Thyroid gland (tissue), 4 donors: ENCODE results near the gene C6orf141. TPM values are rescaled to one million over a fixed set of nuclear protein-coding genes. Genes with fewer than 3 reads are reported as not detected.

Experiments
- DNase-seq, 2 donors: peaks; one replicate each; pipeline ENCODE4 v3.0.0-alpha.2; 2019
- H3K27ac ChIP-seq, 3 donors: fragments of 200-600 bp; sonication (generic); 1 replicate in 2 of 3; 2 replicates in 1 of 3; pipeline ENCODE4 v1.5.1; 2016 to 2019; ENCODE audit warnings: mild to moderate bottlenecking in 1 of 3, moderate library complexity in 1 of 3
- H3K27me3 ChIP-seq: fragments of 200-600 bp; sonication (generic); one replicate; pipeline ENCODE4 v1.5.1; 2019
- H3K36me3 ChIP-seq, 2 donors: fragments of 200-600 bp; sonication (generic); one replicate each; pipeline ENCODE4 v1.5.1; 2016 to 2019
- H3K4me1 ChIP-seq, 2 donors: fragments of 200-600 bp; sonication (generic); one replicate each; pipeline ENCODE4 v1.5.1; 2017 to 2019
- H3K4me3 ChIP-seq, 3 donors: fragments of 200-600 bp; sonication (generic); replicated peaks in 1 of 3; 1 replicate in 2 of 3; 2 replicates in 1 of 3; pipeline ENCODE4 v1.5.1; 2016; ENCODE audit warnings: mild to moderate bottlenecking in 1 of 3
- H3K9me3 ChIP-seq: fragments of 200-600 bp; sonication (generic); one replicate; pipeline ENCODE4 v1.5.1; 2017
- CTCF ChIP-seq, 6 experiments: fragments of 200-600 bp in 3 of 6; fragments of 450-650 bp in 3 of 6; sonication (generic) in 3 of 6; IDR thresholded peaks; one replicate each; pipeline ENCODE4 v1.5.1; 2016 to 2019; ENCODE audit warnings: antibody characterized with exemption in 6 of 6, mild to moderate bottlenecking in 2 of 6, inconsistent platforms in 1 of 6, moderate library complexity in 1 of 6
- POLR2A ChIP-seq, 2 donors: fragments of 450-650 bp; IDR thresholded peaks; one replicate each; pipeline ENCODE4 v1.6.1; 2017; ENCODE audit warnings: antibody characterized with exemption in 2 of 2, mild to moderate bottlenecking in 2 of 2, moderate library complexity in 1 of 2
- WGBS, 2 donors: methylation state at CpG; one replicate each; pipeline ENCODE4 v1.1.5; 2017; 5-methylcytosine and 5-hydroxymethylcytosine counted together
- intact Hi-C: fragments of 100-400 bp; cut with DNase I; formaldehyde crosslinking; loops from one replicate; pipeline ENCODE4 v1.15.1; 2023
- total RNA-seq, 4 donors: library from RNA; depleted of rRNA; stranded (reverse); fragments of >200 nt; gene quantifications; one replicate each; pipeline ENCODE4 v1.2.3, GENCODE V29; 2016

The C6orf141 gene
- total RNA-seq, 4 donors from 2014 or later, result 7.4 to 19.8 (median 11.3) TPM

GRCh38 chr6:49543087-49543858 lies 7.2 kb upstream of the C6orf141 start:
- H3K4me1 ChIP-seq, result no peaks in the 10 kb centered on the region
- H3K36me3 ChIP-seq, result no peaks in the 10 kb centered on the region
- H3K9me3 ChIP-seq, result no peaks in the 10 kb centered on the region
- intact Hi-C loops, result no loop called here
- H3K27me3 ChIP-seq, result no peaks in the 10 kb centered on the region
- no peak for DNase-seq
- TF ChIP-seq CTCF (IDR thresholded peaks at IDR 0.05) (no peak), POLR2A (IDR thresholded peaks at IDR 0.05) (no peak)
- H3K27ac ChIP-seq, result no peak overlapping the region
- 83 to 84% methylated on average over 7 of the region's 7 CpGs for WGBS, 2 donors
- H3K4me3 ChIP-seq, result no peak overlapping the region

GRCh38 chr6:49546331-49546730 lies 4.1 kb upstream of the C6orf141 start:
- Histone ChIP-seq H3K27me3 (no peaks in the 10 kb centered on the region), H3K36me3 (no peaks in the 10 kb centered on the region), H3K27ac (no peak overlapping the region), H3K4me1 (peaks cover 8 to 15% of the 10 kb centered on the region in 2 donors), H3K4me3 (no peak overlapping the region), H3K9me3 (no peaks in the 10 kb centered on the region)
- WGBS, 2 donors, result 71 to 75% methylated on average over 1 of the region's 1 CpG
- TF ChIP-seq CTCF (IDR thresholded peaks at IDR 0.05), result no peak
- no peak for TF ChIP-seq POLR2A (IDR thresholded peaks at IDR 0.05)
- intact Hi-C loops, result no loop called here
- no peak for DNase-seq

GRCh38 chr6:49548613-49549304 lies 1.7 kb upstream of the C6orf141 start:
- H3K4me1 ChIP-seq, result peaks cover 12 to 20% of the 10 kb centered on the region in 2 donors
- no peak for DNase-seq
- H3K27ac ChIP-seq, result no peak overlapping the region
- H3K9me3 ChIP-seq, result no peaks in the 10 kb centered on the region
- no peak overlapping the region for H3K4me3 ChIP-seq
- TF ChIP-seq POLR2A (IDR thresholded peaks at IDR 0.05) (no peak), CTCF (IDR thresholded peaks at IDR 0.05) (no peak)
- H3K27me3 ChIP-seq, result no peaks in the 10 kb centered on the region
- intact Hi-C loops, result no loop called here
- no peaks in the 10 kb centered on the region for H3K36me3 ChIP-seq
- WGBS, 2 donors, result 81 to 83% methylated on average over 5 of the region's 5 CpGs

- WGBS, 2 donors, result 33 to 34% methylated on average over 19 of the region's 20 CpGs
- Histone ChIP-seq H3K27me3 (no peaks in the 10 kb centered on the region), H3K9me3 (no peaks in the 10 kb centered on the region), H3K4me1 (peaks cover 12 to 20% of the 10 kb centered on the region in 2 donors), H3K4me3 (peak overlapping the region in 1 of 3 donors; percentile 21), H3K36me3 (no peaks in the 10 kb centered on the region), H3K27ac (no peak overlapping the region)
- DNase-seq, result no peak
- no peak for TF ChIP-seq POLR2A (IDR thresholded peaks at IDR 0.05)
- no peak for TF ChIP-seq CTCF (IDR thresholded peaks at IDR 0.05)
- intact Hi-C loops, result no loop called here
Observed at GRCh38 chr6:49549691-49550491, 577 bp upstream of the C6orf141 start.
